Osteocyte (in vitro differentiated cells): ENCODE data around the gene RBM6. TPM values are rescaled to one million over a fixed set of nuclear protein-coding genes. Genes with fewer than 3 reads are reported as not detected.

ENCODE experiments used
- DNase-seq: peaks from one replicate; pipeline ENCODE4 v3.0.0; 2021; ENCODE audit warnings: mixed read lengths; ENCODE audit not compliant: unreplicated experiment; ENCODE audit errors: extremely low spot score
- H3K27ac Mint-ChIP-seq: one replicate; pipeline ENCODE4 v1.8.0; 2021; ENCODE audit warnings: mild to moderate bottlenecking, mixed read lengths; ENCODE audit not compliant: unreplicated experiment
- H3K27me3 Mint-ChIP-seq: one replicate; pipeline ENCODE4 v1.8.0; 2021; ENCODE audit warnings: mixed read lengths; ENCODE audit not compliant: unreplicated experiment
- H3K36me3 Mint-ChIP-seq: one replicate; pipeline ENCODE4 v1.8.0; 2021; ENCODE audit warnings: mixed read lengths; ENCODE audit not compliant: unreplicated experiment
- H3K4me1 Mint-ChIP-seq: one replicate; pipeline ENCODE4 v1.8.0; 2021; ENCODE audit warnings: mixed read lengths; ENCODE audit not compliant: unreplicated experiment
- H3K4me3 Mint-ChIP-seq: one replicate; pipeline ENCODE4 v1.8.0; 2021; ENCODE audit warnings: mild to moderate bottlenecking, moderate library complexity, mixed read lengths; ENCODE audit not compliant: unreplicated experiment
- H3K9me3 Mint-ChIP-seq: one replicate; pipeline ENCODE4 v1.8.0; 2021; ENCODE audit warnings: mixed read lengths; ENCODE audit not compliant: unreplicated experiment
- total RNA-seq: library from RNA; stranded (reverse); gene quantifications from 2 replicates; pipeline ENCODE4 v1.2.1, GENCODE V29; 2021
- TF ChIP-seq, protein P1 (sequence below): fragments of 200-600 bp; sonication (generic); IDR thresholded peaks from 2 replicates; pipeline ENCODE4 v1.5.0; 2021; ENCODE audit warnings: antibody characterized with exemption, mild to moderate bottlenecking, moderate library complexity

Gene RBM6
- total RNA-seq, 1 donor from 2014 or later, result 91.5 TPM

DNA sequence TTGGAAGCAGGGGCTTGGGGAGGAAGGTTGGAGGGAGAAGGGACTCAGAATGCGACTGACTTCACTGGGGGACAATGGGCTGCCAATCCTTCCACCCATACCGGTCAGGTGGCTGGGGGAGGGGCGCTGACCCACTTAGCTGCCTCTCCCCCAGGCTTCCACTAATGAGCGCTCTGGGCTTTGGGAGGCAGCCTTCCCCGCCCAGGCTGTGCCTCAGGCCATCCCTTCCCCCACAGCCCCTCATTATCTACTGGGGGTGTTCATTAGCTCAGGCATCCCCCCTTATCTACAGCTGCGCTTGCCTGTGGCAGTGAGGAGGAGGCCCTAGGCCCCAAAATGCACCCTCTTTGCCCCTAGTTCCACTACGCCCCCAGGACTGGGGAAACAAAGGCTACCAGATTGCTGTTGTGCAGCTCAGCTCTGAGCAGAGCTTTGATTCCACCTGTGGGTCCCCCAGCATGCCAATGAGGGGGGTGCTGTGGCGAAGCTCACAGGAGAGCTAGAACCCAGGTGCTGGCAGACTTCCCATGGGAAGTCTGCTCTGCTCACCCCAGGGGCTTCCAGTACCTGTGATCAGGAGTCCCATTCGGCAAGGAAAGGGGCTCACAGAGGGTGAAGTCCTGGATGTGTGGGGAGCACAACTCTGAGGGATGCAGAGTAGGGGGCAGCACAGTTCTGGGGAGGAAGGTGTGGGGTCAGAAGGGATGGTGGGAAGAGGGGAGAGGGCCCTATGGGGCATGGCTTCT is 185.8 kb downstream of the RBM6 start:
- no peaks in the 10 kb centered on the region for H3K27me3 Mint-ChIP-seq
- no peaks in the 10 kb centered on the region for H3K9me3 Mint-ChIP-seq
- H3K36me3 Mint-ChIP-seq, result no peaks in the 10 kb centered on the region
- no peak overlapping the region for H3K27ac Mint-ChIP-seq
- H3K4me1 Mint-ChIP-seq, result peaks cover 59% of the 10 kb centered on the region
- peak overlapping the region; percentile 29 for H3K4me3 Mint-ChIP-seq
- TF ChIP-seq, protein P1, sequence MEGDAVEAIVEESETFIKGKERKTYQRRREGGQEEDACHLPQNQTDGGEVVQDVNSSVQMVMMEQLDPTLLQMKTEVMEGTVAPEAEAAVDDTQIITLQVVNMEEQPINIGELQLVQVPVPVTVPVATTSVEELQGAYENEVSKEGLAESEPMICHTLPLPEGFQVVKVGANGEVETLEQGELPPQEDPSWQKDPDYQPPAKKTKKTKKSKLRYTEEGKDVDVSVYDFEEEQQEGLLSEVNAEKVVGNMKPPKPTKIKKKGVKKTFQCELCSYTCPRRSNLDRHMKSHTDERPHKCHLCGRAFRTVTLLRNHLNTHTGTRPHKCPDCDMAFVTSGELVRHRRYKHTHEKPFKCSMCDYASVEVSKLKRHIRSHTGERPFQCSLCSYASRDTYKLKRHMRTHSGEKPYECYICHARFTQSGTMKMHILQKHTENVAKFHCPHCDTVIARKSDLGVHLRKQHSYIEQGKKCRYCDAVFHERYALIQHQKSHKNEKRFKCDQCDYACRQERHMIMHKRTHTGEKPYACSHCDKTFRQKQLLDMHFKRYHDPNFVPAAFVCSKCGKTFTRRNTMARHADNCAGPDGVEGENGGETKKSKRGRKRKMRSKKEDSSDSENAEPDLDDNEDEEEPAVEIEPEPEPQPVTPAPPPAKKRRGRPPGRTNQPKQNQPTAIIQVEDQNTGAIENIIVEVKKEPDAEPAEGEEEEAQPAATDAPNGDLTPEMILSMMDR, result no peak
- DNase-seq, result no peak

DNA sequence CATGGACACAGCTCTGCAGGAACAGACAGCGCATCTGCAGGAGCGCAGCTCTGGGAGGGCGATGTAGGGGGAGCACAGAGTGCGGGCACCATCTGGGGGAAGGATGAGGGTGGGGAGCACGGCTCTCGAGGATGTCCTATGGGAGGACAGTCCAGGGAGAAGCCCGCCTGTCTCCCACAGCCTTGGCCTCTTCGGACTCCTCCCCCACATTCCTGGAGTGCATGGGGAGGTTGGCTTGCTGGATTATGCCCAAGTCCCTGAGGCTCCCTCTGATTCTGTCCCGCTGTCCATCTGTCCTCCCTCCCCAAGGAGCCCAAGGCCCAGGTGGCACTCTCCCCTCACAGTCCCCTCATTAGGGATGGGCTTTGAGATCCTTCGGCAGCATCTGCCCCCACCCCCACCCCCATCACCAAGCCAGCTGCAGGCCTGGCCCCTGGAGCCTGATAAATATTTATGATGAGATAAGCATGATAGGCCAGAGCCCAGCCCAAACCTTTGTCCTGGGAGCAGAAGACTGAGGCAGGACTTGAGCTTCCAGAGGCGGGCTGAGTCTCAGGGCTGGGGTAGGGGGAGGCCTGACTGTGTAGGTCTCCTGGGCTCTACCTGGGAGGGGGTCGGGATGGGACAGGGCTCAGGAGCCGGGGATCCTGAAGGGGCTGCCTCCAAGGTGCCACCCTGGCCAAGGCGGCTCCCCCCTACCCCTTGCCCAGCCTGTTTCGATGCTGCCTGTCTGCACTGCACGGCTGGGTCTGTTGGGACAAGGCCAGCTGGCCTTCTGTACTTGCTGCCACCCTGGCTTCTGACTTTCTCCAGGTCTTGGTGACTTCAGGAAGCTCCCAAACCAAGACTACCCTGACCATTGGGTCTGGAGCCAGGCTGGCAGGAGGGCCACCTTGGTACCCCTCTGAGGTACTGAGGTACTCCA is 186.6 kb downstream of the RBM6 start:
- H3K4me3 Mint-ChIP-seq, result peak overlapping the region; percentile 29
- no peaks in the 10 kb centered on the region for H3K27me3 Mint-ChIP-seq
- TF ChIP-seq, protein P1, result no peak
- peaks cover 57% of the 10 kb centered on the region for H3K4me1 Mint-ChIP-seq
- no peaks in the 10 kb centered on the region for H3K36me3 Mint-ChIP-seq
- no peaks in the 10 kb centered on the region for H3K9me3 Mint-ChIP-seq
- H3K27ac Mint-ChIP-seq, result no peak overlapping the region
- DNase-seq, result no peak

Other genes starting within 250 kb of the RBM6 start
- not detected in 2 replicates for gene AMIGO3, start 220.5 kb upstream of the RBM6 start, total RNA-seq
- 27.3 and 27.5 TPM in 2 replicates for gene GMPPB, start 216.2 kb upstream of the RBM6 start, total RNA-seq
- 60.1 and 66.9 TPM in 2 replicates for gene IP6K1, start 153.6 kb upstream of the RBM6 start, total RNA-seq
- not detected in 2 replicates for gene CDHR4, start 140.3 kb upstream of the RBM6 start, total RNA-seq
- 5.1 and 5.2 TPM in 2 replicates for gene INKA1, start 136.9 kb upstream of the RBM6 start, total RNA-seq
- gene UBA7, start 126.2 kb upstream of the RBM6 start, total RNA-seq, result 63.2 and 63.6 TPM in 2 replicates
- gene TRAIP, start 83.6 kb upstream of the RBM6 start, total RNA-seq, result 3.4 and 5.3 TPM in 2 replicates
- not detected in 2 replicates for gene CAMKV, start 70.2 kb upstream of the RBM6 start, total RNA-seq
- 1.1 and 1.8 TPM in 2 replicates for gene MST1R, start 36.3 kb upstream of the RBM6 start, total RNA-seq
- gene MON1A, start 10.3 kb upstream of the RBM6 start, total RNA-seq, result 12.8 and 13.8 TPM in 2 replicates
- 213 and 225 TPM in 2 replicates for gene RBM5, start 148.8 kb downstream of the RBM6 start, total RNA-seq
- gene SEMA3F, start 215.2 kb downstream of the RBM6 start, total RNA-seq, result 11.8 and 12.9 TPM in 2 replicates